Measurements from ENCODE around the gene SGSM1.
A peak's percentile ranks its signal among the peaks of the same experiment; 100 is the strongest.
"Not testable (repeated sequence)": the region's sequence is repeated elsewhere in the genome, so short reads cannot be mapped to it uniquely, and the experiment has no call there.

The SGSM1 gene

GRCh38 chr22:24809331-24809730, 3.3 kb downstream of the SGSM1 start:
- DNase-seq = no peak

GRCh38 chr22:24810043-24810749, 4.2 kb downstream of the SGSM1 start:
- peak; percentile 28 for DNase-seq

GRCh38 chr22:24812950-24813775, 7.2 kb downstream of the SGSM1 start:
- DNase-seq = no peak

GRCh38 chr22:24813861-24814770, 8.1 kb downstream of the SGSM1 start:
- no peak for DNase-seq

- DNase-seq = no peak
Observed at GRCh38 chr22:24816806-24817205, 10.8 kb downstream of the SGSM1 start.

- DNase-seq = no peak
Observed at GRCh38 chr22:24819487-24819886, 13.5 kb downstream of the SGSM1 start.

- peak; percentile 6 for DNase-seq
Observed at GRCh38 chr22:24819911-24820461, 14.0 kb downstream of the SGSM1 start.

GRCh38 chr22:24822471-24822870, 16.5 kb downstream of the SGSM1 start:
- no peak for DNase-seq

- no peak for DNase-seq
Observed at GRCh38 chr22:24823787-24824186, 17.8 kb downstream of the SGSM1 start.

GRCh38 chr22:24824250-24824649, 18.2 kb downstream of the SGSM1 start:
- DNase-seq = no peak

- no peak for DNase-seq
Observed at GRCh38 chr22:24824915-24825314, 18.9 kb downstream of the SGSM1 start.

GRCh38 chr22:24826710-24827285, 20.8 kb downstream of the SGSM1 start:
- DNase-seq = no peak

GRCh38 chr22:24827296-24827695, 21.3 kb downstream of the SGSM1 start:
- peak; percentile 5 for DNase-seq

- no peak for DNase-seq
Observed at GRCh38 chr22:24830205-24830979, 24.4 kb downstream of the SGSM1 start.

- DNase-seq = no peak
Observed at GRCh38 chr22:24831687-24832086, 25.7 kb downstream of the SGSM1 start.

- DNase-seq = no peak
Observed at GRCh38 chr22:24833881-24834495, 28.0 kb downstream of the SGSM1 start.

- no peak for DNase-seq
Observed at GRCh38 chr22:24834845-24835570, 29.0 kb downstream of the SGSM1 start.

- no peak for DNase-seq
Observed at GRCh38 chr22:24836282-24836681, 30.3 kb downstream of the SGSM1 start.

GRCh38 chr22:24837517-24837916, 31.5 kb downstream of the SGSM1 start:
- DNase-seq = not testable (repeated sequence)

- no peak for DNase-seq
Observed at GRCh38 chr22:24841261-24841660, 35.2 kb downstream of the SGSM1 start.

GRCh38 chr22:24843048-24843447, 37.0 kb downstream of the SGSM1 start:
- DNase-seq = no peak
